ENCODE results near the gene CAPZB.

CAPZB gene

DNA sequence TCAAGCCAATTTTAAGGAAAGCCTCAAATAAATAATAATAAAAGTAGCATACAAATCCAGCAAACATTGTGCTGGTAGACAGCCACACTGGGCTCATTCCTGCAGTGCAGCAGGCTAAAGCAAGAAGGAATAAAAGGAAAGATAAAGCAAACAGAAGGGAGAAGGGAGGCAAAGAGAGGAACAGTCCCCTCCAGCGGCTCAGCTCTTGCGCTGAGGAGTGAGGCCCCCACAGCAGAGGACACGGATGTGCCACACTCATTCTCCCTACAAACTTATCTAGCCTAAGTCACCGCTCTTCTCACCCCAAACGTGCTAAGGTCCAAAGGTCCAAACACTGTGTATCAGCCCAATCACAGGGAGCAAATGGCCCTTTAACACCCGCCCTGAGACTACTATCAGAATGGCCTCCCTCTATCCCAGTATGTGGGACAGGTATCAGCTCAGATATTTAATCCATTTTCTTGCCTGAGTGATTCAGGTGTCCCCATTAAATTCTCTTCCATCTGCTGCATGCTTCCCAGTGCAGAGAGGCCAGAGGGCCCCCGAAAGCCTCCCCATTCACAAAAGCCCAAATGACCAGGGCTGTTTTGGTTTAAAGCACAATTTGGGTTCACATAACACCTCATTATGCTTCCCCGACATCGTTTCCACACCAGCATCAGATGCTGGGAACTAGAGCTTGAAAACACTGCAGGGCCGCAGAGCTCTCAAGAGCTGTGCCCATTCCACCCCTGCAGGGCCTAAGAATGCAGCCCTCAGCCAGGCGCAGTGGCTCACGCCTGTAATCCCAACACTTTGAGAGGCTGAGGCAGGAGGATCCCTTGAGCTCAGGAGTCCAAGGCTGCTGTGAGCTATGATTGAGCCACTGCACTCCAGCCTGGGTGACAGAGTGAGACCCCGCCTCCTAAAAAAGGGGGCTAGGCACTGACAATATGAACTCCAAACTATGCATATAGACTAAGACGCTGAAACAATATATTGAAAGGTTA, 17.8 kb downstream of the CAPZB start:
- no peak for DNase-seq

DNA sequence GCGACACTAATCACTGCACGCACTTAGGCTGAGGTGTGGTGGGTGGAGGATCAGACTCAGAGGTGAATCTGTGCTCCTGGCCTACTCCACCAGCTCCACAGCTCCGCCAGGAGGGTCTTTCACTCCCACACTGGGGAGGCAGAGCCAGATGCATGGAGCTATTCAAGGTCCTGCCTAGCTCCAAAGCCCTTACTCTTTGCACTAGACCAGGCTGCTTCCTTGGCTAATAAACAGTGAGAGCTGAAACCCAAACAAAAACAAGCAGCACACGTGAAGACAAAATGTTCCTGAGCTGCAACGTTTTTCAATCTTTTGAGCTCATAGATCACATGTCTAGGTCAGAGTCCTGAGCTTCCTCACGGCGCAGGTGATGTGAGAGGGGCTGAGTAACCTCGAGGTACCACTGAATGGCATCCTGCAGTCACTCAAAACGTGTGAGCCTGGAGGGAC, 19.2 kb downstream of the CAPZB start:
- DNase-seq: no peak

DNA sequence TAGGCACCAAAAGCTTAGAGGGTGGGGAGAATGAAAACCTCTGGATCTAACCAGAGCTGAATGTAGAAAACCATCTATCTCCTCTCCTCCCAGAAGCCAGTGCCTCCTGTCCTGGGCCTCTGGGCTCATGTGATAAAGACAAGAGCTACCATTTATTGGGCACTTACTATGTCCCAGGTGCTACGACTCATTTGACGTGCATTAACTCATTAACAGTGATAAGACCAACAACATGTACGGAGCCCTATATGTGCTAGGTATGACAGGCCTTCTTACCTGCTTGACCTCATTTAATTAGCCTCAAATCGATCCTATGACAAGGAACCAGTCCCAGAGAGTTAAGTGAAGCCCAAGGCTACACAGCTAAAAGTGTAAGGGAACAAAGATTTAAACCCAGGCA, 19.7 kb downstream of the CAPZB start:
- DNase-seq: no peak

DNA sequence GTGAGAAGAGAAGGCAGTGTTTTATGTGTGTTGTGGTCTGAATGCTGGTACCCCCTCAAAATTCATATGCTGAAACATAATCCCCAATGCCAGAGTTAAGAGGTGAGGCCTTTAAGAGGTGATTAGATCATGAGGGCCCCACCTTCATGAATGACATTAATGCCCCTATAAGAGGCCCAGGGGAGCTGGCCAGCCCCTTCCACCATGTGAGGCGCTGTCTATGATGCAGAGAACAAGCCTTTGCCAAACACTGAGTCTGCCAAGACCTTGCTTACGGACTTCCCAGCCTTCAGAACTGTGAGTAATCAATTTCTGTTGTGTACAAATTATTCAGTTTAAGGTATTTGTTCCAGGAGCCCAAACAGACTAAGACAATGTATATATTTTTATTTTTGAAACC, 20.2 kb downstream of the CAPZB start:
- DNase-seq: no peak

DNA sequence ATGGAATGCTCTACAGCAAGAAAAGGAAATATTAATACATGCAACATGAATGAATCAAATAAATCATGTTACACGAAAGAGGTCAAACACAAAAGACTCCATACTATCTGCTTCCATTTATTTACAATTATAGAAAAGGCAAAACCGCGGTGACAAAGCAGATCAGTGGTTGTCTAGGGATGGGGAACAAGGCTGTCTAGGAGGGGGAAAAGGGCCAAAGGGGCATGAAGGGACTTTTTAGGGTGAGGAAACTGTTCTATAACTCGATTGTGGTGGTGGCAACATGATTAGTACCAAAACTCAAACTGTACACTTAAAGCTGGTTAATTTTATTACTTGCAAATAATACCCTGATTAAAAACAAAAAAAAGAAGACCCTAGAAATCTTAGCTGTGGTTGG, 20.6 kb downstream of the CAPZB start:
- no peak for DNase-seq

DNA sequence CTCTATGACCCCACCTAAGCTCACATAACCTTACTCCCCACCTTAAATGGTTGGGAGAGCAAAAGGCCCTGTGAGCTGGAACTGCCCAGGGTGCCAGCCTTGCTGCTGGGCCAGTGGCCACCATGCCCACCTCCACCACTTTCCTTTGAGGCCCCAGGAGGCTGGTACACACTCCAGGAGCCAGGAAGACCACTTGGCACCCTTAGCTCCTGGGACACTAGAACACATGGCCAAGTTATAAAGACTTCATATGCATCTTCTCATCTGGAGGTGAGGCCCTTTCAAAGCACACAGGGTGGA, 21.9 kb downstream of the CAPZB start:
- no peak for DNase-seq

DNA sequence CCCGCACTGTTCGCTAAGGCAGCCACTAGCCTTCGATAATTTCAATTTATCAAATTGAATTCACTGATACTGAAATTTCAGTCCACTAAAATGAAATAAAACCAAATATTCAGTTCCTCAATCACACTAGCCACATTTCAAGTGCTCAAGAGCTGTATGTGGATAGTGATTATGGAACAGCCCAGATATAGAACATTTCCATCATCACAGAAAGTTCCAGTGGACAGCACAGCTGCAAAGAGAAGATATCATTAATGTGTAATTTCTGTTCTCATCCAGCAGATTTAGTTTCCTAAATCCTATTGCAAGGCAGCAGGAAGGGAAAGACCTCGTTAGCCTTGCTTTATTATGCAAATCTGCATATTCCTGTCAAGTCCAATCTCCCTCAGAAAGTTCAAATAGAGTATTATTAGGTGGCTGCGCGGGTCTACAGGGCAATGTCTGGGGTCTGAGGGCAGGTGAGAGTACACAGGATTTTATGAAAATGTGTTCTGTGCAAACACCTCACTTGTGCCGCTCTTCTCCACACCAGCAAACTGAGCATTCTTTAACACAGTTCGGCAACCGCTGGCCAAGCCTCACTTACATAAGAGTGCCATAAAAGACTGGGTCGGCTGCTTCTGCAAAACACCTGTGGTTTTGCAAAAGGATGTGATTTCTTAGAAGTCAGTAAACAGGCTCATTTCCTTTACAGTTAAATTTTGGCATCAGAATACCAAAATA, 22.4 kb downstream of the CAPZB start:
- DNase-seq: no peak

DNA sequence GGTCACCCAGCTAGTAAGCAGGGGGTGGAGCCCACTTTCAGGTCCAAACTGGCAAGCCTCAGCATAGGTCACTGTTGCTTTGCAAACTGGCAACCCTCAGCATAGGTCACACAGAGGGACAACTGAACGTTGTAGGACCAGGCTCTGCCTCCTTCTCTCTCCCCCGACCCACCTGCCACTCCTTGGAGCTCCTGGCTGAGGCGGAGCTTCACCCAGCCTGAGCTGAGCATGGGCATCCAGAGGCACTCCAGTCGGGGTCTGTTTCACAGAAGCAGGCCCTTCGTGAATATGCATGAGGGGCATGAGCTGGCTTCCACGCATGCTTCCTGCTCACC, 24.2 kb downstream of the CAPZB start:
- no peak for DNase-seq

DNA sequence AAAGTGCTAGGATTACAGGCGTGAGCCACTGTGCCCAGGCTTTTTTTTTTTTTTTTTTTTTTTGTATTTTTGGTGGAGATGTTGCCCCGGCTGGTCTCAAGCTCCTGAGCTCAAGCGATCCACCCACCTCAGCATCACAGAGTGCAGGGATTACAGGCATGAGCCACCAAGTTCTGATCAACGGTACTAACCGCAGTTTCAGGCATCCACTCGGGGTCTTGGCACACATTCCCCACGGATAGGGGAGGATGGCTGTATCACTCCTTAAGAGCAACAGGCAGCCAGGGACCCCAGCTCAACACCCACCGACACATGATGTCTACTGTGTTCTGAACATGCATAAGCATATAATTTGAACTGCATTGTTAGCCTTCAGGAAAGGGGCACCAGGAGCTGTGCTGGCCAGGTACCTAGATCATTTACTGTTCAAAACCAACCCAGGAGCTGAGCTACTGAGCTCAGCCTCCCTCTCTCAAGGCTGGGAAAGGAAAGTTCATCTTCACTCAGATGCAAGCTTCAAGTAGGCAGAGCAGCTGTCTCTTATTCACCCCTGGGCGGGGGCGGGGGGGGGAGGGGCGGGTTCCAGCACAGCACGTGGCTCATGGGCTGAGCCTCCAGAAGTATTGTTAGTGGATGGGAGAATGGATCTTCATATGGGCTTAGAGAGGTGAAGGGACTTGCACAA, 24.7 kb downstream of the CAPZB start:
- no peak for DNase-seq

DNA sequence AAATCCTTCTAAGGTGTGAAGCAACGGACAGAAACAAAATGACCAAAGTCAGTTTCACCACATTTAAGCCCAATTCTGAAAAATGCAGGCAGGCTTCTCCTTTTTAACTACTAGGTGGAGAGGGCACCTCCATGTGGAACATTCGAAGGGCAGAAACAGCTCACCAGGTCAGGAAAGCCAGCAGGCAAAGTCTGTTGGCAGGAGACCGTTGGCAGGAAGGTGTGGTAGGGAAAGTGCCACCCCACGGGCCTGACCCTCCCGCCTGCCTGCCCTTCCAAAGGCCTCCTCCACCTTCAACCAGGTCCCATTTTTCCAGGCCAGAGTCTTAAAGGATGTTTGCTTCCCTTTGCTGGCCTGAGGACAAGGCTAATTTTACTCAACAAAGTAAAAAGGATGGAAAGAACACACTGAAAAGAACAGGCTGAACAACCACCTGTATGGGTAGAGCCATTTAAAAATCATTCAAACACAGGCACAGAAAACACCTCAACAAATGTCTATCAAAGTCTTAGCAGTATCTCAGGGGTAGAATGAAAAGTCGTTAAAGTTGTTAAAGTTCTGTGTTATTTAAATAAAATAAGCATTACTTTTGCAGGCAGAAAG, 26.4 kb downstream of the CAPZB start:
- DNase-seq: no peak

DNA sequence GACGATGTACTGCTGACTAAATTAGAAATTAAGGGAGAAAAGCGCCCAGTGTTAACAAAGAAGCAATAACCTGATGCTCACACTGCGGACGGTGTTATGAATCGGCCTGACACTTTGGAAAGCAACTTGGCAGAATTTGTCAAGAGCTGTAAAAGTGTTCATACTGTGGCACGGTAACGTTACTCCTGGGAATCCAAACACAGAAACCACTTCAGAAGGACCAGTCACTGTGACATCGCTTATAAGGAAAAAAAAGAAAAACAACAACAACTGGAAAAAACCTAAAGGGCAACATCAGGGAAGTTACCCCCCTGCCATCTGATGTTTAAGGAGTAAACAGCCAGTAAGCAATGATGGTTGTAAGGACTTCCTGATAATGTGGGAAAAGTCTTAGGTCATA, 27.7 kb downstream of the CAPZB start:
- DNase-seq: no peak

DNA sequence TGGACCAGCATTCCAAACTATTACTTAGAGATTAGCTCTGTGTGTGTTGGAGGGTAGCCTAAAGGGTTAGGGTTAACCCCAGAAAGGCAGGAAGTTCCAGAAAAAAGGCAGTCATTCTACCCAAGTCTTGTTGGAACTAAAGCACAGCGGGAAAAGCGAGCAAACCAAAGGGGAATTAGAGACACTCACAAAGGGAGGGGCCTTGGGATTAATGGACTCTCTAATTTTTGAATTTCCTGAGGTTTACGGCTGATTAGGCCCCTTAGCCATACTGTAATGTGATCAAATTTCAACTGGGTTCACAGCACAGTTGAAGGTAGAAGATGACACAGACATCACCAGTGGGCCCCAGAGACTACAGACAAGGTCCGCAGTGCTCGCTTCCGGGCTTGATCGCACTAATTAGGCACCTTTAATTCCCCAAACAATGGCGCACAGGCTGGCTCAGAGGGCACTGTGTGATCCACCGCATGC, 28.3 kb downstream of the CAPZB start:
- DNase-seq: no peak

DNA sequence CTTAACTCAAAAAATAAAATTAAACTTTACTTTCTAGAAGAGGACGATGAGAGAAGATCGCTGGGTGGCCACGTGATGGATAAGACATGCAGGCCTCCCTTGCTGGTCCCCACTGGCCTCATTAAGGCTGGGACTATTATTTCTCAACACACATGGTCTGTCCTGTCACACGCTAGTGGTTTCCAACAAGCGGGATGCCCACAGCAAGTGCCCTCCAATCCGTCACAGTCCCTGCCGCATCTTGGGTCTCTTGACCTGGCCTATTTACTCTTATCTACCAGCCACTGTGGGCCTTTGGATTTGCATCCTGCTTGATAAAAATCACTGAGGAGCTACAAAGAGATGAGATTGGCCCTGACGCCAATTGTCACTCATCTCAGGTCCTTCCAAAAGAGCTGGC, 30.0 kb downstream of the CAPZB start:
- DNase-seq: no peak

DNA sequence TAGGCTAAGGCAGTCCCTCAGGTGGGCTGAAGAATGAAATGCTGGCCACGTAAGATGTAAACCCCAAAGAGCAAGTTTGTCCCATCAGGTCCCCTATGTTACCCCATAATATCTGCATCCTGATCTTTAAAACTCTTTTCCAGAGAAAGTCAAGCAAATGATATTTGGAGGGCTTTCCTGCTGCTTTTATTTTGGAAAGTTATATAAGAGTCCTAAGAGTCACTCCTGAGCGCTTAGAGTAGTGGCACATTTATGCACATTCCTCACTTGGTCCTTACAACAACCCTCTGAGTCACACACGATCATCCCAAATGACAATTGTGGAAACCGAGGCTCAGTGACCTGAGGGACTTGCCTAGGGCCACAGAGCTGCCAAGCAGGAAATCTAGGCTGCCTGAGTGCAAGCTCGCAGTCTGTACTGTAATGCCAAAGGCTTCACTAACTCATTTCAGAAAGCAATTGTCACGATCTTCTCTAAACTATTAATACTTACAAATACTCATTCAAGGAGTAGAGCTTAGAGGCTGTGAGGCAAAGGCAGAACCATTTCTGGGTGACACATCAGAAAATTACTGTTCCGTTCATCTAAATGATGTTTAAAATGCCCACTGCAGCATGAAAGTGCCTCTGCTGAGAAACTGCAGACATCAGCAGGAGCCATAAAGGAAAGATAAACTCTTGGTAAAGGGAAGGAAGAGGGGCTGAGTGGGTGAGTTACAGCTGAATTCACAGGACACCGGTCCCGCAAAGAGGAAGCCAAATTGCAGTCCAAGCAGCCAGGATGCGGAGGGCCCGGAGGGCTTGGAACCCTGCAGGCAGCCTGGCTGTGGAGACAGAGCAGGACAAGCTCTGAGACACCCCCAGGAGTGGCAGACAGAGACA, 30.8 kb downstream of the CAPZB start:
- no peak for DNase-seq

DNA sequence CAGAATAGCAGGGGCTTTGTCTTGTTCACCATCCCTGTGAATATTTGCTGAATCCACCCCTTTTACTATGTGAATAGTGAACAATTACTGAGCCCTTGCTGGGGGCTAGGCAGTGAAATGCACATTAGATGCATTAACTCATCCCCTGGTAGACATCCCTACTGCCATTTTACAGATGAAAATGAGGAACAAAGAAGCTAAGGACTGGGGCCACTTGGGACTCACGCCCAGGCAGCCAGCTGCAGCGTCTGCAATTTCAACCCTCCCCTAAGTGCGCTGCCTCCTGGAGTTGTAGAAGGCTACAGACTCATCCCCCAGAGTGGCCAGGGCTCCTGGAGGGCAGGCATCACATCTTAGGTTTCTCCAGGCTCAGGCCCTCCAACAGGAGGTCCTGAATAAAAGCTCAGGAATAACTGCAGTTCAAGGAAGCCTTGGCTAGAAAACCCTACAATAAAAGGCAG, 31.6 kb downstream of the CAPZB start:
- DNase-seq: no peak

DNA sequence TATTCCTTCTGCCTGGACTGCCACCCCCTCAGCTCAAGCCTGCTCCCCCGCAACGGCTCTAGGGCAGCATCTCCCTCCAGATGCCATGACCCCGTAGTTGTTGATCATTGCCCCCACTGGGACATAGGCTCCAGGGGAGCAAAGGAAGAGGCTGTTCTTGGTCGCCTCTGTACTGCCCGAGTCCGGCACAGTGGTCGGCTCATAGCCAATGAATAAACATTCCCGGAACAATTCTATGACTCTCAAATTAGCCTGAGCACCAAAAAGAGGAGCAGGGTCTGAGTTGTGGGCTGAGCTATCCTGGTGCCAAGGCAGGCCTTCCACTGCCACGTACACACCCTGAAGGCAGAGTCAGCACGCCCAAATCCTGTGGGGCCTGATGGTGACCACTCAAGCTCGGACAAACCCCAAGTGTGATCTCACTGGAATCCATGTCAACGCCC, 33.1 kb downstream of the CAPZB start:
- no peak for DNase-seq

DNA sequence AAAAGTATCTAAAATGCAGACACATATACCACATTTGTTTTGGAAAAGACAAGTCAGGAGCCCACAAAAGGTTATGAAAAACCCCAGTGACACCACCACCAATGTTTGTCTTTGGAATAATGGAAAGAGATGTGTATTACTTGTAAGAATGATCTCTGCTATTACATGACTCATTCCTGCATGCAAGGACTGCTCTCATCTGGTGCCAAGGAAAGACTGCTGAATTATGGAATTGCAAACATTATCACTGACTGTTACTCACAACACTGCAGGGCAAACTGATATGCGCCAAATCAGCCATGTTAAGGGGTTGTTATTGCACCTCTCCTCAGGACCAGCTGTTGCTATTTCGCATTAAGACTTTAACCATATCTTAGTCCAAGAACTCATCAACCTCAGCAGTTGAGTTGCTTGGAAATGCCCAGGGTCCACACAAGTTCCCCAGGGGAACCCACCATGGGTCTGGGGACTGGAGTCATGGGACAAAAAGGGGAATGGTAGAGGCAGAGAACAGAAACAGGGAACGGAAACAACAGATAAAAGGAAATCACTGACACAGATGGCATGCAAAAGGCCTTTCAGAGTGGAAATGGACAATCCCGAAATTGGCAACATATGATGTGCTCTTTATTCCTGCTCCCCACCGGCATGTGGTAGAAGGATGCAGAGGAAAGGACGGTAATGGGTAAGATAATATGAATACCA, 34.4 kb downstream of the CAPZB start:
- no peak for DNase-seq

DNA sequence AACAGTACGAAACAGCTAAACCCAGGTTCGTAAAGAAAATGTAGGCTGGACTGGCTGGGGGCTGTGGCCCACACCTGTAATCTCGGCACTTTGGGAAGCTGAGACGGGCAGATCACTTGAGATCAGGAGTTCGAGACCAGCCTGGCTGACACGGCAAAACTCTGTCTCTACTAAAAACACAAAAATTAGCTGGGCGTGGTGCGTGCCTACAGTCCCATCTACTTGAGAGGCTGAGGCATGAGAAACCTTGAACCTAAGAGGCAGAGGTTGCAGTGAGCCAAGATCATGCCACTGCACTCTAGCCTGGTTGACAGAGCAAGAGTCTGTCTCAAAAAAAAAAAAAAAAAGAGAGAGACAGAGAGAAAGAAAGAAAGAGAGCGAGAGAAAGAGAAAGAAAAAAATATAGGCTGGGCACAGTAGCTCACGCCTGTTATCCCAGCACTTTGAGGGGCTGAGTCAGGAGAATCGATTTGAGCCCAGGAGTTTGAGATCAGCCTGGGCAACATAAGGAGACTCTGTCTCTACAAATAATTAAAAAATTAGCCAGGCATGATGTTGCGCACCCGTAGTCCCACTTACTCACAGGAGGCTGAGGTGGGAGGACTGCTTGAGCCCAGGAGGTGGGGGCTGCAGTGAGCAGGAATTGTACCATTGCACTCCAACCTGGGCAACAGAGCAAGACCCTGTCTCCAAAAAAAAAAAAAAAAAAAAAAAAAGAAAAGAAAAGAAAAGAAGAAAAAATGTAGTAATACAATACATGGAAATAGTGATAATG, 35.7 kb downstream of the CAPZB start:
- no peak for DNase-seq

DNA sequence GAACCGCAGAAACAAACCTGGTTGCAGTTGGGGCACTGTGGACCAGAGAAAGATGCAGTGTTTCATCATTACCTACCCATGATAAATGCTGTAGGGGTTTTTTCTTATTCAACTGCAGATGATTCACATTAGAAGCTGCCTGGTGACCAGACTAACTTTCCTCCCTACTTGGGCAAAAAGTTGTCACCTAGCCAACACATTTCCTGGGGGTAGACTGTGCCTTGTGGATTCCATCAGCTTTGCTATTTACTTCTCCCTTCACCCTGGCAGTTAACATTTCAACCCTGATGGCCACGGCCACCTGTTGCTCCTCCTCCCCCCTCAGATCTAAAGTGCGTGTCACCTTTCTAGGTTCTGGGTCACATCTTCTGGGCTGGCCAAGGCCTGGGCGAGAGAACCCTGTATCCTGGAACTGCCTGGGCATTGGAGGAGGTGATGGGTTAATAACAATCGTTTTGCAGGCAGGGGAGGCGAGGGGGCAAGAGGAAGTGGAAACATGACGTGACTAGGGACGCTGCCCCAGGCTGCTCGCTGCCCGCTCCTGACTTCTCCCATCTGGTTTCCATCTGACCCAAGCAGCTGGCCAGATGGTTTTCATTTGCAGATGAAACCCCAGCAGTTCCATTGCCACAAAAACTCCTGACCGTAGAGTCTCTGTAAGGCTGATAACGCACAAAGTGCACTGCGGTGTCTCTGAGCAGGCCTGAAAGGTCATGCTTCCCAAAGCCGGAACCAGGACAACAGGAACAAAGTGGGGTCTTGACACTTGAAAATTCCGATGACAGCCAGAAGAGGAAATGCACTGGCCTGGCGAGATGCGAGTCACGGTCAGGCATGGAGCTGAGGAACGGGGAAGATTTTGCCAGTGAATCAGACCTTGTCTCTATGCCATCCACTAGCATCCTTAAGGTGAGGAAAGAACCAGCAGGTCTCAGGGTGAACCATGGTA, 36.6 kb downstream of the CAPZB start:
- no peak for DNase-seq
